ENCODE measurements around the gene ZMYND11.
A peak's percentile ranks its signal among the peaks of the same experiment; 100 is the strongest.

The ZMYND11 gene

GRCh38 chr10:135132-135600 lies at the start of gene ZMYND11:
TSS of gene ZMYND11 (plus strand) at chr10:135455. CDS start at chr10:180013, 44,558 bp downstream.
- DNase-seq (ENCODE audit: low read depth, low spot score), result no peak
- TF ChIP-seq EZH2 (IDR thresholded peaks at IDR 0.05), result no peak
- TF ChIP-seq POLR2AphosphoS5 (IDR thresholded peaks at IDR 0.05; ENCODE audit: borderline replicate concordance, low read depth, low read length), result no peak
- TF ChIP-seq FOXP2 (optimal IDR thresholded peaks at IDR 0.05; ENCODE audit: control extremely low read depth, extremely low read length, insufficient read depth), result no peak
- Histone ChIP-seq H3K9me3 (ENCODE audit: low read depth, low read length) (no peaks in the 10 kb centered on the region), H3K36me3 (ENCODE audit: insufficient read depth, low read length) (no peaks in the 10 kb centered on the region), H3K4me3 (peak within 1 kb of the TSS; percentile 80), H3K9ac (ENCODE audit: insufficient read length) (peak within 1 kb of the TSS; percentile 88), H3K27ac (peak within 1 kb of the TSS; percentile 81)

GRCh38 chr10:86031-86430 lies 49.2 kb upstream of the ZMYND11 start:
- TF ChIP-seq EZH2 (IDR thresholded peaks at IDR 0.05) (no peak), POLR2AphosphoS5 (IDR thresholded peaks at IDR 0.05; ENCODE audit: borderline replicate concordance, low read depth, low read length) (no peak), FOXP2 (optimal IDR thresholded peaks at IDR 0.05; ENCODE audit: control extremely low read depth, extremely low read length, insufficient read depth) (no peak)
- no peak for DNase-seq (ENCODE audit: low read depth, low spot score)
- Histone ChIP-seq H3K36me3 (ENCODE audit: insufficient read depth, low read length) (no peaks in the 10 kb centered on the region), H3K27ac (no peak overlapping the region), H3K4me3 (no peak overlapping the region), H3K9me3 (ENCODE audit: low read depth, low read length) (no peaks in the 10 kb centered on the region), H3K9ac (ENCODE audit: insufficient read length) (no peak overlapping the region)

GRCh38 chr10:87177-88080 lies 47.8 kb upstream of the ZMYND11 start:
- TF ChIP-seq FOXP2 (optimal IDR thresholded peaks at IDR 0.05; ENCODE audit: control extremely low read depth, extremely low read length, insufficient read depth), result no peak
- DNase-seq (ENCODE audit: low read depth, low spot score), result no peak
- Histone ChIP-seq H3K9ac (ENCODE audit: insufficient read length) (no peak overlapping the region), H3K27ac (no peak overlapping the region), H3K9me3 (ENCODE audit: low read depth, low read length) (no peaks in the 10 kb centered on the region), H3K4me3 (no peak overlapping the region), H3K36me3 (ENCODE audit: insufficient read depth, low read length) (no peaks in the 10 kb centered on the region)

- Histone ChIP-seq H3K9me3 (ENCODE audit: low read depth, low read length) (no peaks in the 10 kb centered on the region), H3K4me3 (no peak overlapping the region), H3K9ac (ENCODE audit: insufficient read length) (no peak overlapping the region), H3K27ac (no peak overlapping the region), H3K36me3 (ENCODE audit: insufficient read depth, low read length) (no peaks in the 10 kb centered on the region)
- TF ChIP-seq POLR2AphosphoS5 (IDR thresholded peaks at IDR 0.05; ENCODE audit: borderline replicate concordance, low read depth, low read length), result no peak
- no peak for TF ChIP-seq FOXP2 (optimal IDR thresholded peaks at IDR 0.05; ENCODE audit: control extremely low read depth, extremely low read length, insufficient read depth)
- no peak for TF ChIP-seq EZH2 (IDR thresholded peaks at IDR 0.05)
- DNase-seq (ENCODE audit: low read depth, low spot score), result no peak
Measured at GRCh38 chr10:88253-88652, 47.0 kb upstream of the ZMYND11 start.

- H3K9ac ChIP-seq (ENCODE audit: insufficient read length), result no peak overlapping the region
- no peaks in the 10 kb centered on the region for H3K9me3 ChIP-seq (ENCODE audit: low read depth, low read length)
- H3K36me3 ChIP-seq (ENCODE audit: insufficient read depth, low read length), result no peaks in the 10 kb centered on the region
- H3K4me3 ChIP-seq, result no peak overlapping the region
- TF ChIP-seq POLR2AphosphoS5 (IDR thresholded peaks at IDR 0.05; ENCODE audit: borderline replicate concordance, low read depth, low read length) (no peak), EZH2 (IDR thresholded peaks at IDR 0.05) (no peak), FOXP2 (optimal IDR thresholded peaks at IDR 0.05; ENCODE audit: control extremely low read depth, extremely low read length, insufficient read depth) (no peak)
- no peak for DNase-seq (ENCODE audit: low read depth, low spot score)
- no peak overlapping the region for H3K27ac ChIP-seq
Measured at GRCh38 chr10:89248-89647, 46.0 kb upstream of the ZMYND11 start.

- no peaks in the 10 kb centered on the region for H3K9me3 ChIP-seq (ENCODE audit: low read depth, low read length)
- H3K9ac ChIP-seq (ENCODE audit: insufficient read length), result no peak overlapping the region
- H3K27ac ChIP-seq, result no peak overlapping the region
- H3K4me3 ChIP-seq, result no peak overlapping the region
- DNase-seq (ENCODE audit: low read depth, low spot score), result no peak
- no peaks in the 10 kb centered on the region for H3K36me3 ChIP-seq (ENCODE audit: insufficient read depth, low read length)
- TF ChIP-seq POLR2AphosphoS5 (IDR thresholded peaks at IDR 0.05; ENCODE audit: borderline replicate concordance, low read depth, low read length) (no peak), FOXP2 (optimal IDR thresholded peaks at IDR 0.05; ENCODE audit: control extremely low read depth, extremely low read length, insufficient read depth) (no peak), EZH2 (IDR thresholded peaks at IDR 0.05) (no peak)
Measured at GRCh38 chr10:90161-90560, 45.1 kb upstream of the ZMYND11 start.

GRCh38 chr10:91313-91712 lies 43.9 kb upstream of the ZMYND11 start:
- no peak overlapping the region for H3K9ac ChIP-seq (ENCODE audit: insufficient read length)
- TF ChIP-seq EZH2 (IDR thresholded peaks at IDR 0.05), result no peak
- no peak for TF ChIP-seq FOXP2 (optimal IDR thresholded peaks at IDR 0.05; ENCODE audit: control extremely low read depth, extremely low read length, insufficient read depth)
- TF ChIP-seq POLR2AphosphoS5 (IDR thresholded peaks at IDR 0.05; ENCODE audit: borderline replicate concordance, low read depth, low read length), result no peak
- H3K4me3 ChIP-seq, result no peak overlapping the region
- H3K27ac ChIP-seq, result no peak overlapping the region
- no peaks in the 10 kb centered on the region for H3K9me3 ChIP-seq (ENCODE audit: low read depth, low read length)
- no peak for DNase-seq (ENCODE audit: low read depth, low spot score)
- no peaks in the 10 kb centered on the region for H3K36me3 ChIP-seq (ENCODE audit: insufficient read depth, low read length)

GRCh38 chr10:92153-92552 lies 43.1 kb upstream of the ZMYND11 start:
- Histone ChIP-seq H3K4me3 (no peak overlapping the region), H3K9me3 (ENCODE audit: low read depth, low read length) (no peaks in the 10 kb centered on the region), H3K9ac (ENCODE audit: insufficient read length) (no peak overlapping the region), H3K36me3 (ENCODE audit: insufficient read depth, low read length) (no peaks in the 10 kb centered on the region), H3K27ac (no peak overlapping the region)
- TF ChIP-seq EZH2 (IDR thresholded peaks at IDR 0.05) (no peak), FOXP2 (optimal IDR thresholded peaks at IDR 0.05; ENCODE audit: control extremely low read depth, extremely low read length, insufficient read depth) (no peak), POLR2AphosphoS5 (IDR thresholded peaks at IDR 0.05; ENCODE audit: borderline replicate concordance, low read depth, low read length) (no peak)
- no peak for DNase-seq (ENCODE audit: low read depth, low spot score)
